ENCODE measurements around the gene ITGAE.

Gene ITGAE

DNA sequence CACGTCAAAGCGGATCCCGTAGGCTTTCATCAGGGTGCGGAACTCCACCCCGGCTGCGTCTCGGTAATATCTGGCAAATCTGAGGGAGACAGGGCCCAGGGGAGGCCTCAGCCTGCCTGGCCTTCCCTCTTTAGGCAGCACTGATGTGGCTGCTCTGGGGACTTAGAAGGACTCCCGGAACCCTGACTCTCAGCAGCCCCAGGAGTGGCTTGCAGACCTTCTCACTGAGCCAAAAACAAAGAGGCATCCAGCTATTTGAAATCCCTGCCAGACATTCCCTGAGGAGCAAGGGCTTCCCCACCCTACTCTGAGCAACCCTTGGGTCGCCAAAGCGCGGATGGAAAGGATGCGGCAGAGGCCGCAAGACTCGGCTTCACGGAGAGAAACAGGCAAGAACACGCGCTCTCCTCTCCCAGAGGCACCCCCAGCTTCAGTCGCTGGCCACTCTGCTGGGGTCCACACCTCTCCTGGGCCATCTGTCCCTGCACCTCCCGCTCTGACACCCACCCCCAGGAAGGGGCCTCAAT lies 112.9 kb downstream of the ITGAE start:
- H3K27ac ChIP-seq: no peak overlapping the region
- H3K4me3 ChIP-seq (ENCODE audit: low read depth, low read length): no peak overlapping the region
- DNase-seq: no peak
- H3K27me3 ChIP-seq (replicated peaks): no peaks in the 10 kb centered on the region
- TF ChIP-seq, protein P1, sequence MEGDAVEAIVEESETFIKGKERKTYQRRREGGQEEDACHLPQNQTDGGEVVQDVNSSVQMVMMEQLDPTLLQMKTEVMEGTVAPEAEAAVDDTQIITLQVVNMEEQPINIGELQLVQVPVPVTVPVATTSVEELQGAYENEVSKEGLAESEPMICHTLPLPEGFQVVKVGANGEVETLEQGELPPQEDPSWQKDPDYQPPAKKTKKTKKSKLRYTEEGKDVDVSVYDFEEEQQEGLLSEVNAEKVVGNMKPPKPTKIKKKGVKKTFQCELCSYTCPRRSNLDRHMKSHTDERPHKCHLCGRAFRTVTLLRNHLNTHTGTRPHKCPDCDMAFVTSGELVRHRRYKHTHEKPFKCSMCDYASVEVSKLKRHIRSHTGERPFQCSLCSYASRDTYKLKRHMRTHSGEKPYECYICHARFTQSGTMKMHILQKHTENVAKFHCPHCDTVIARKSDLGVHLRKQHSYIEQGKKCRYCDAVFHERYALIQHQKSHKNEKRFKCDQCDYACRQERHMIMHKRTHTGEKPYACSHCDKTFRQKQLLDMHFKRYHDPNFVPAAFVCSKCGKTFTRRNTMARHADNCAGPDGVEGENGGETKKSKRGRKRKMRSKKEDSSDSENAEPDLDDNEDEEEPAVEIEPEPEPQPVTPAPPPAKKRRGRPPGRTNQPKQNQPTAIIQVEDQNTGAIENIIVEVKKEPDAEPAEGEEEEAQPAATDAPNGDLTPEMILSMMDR (IDR thresholded peaks at IDR 0.05; ENCODE audit: low read depth, low read length, missing control alignments): no peak
- in situ Hi-C loops (cut with HindIII; ENCODE audit: low pct_ligation_motif_present, low sequenced_read_pairs): no loop called here
- H3K36me3 ChIP-seq (replicated peaks): no peaks in the 10 kb centered on the region

DNA sequence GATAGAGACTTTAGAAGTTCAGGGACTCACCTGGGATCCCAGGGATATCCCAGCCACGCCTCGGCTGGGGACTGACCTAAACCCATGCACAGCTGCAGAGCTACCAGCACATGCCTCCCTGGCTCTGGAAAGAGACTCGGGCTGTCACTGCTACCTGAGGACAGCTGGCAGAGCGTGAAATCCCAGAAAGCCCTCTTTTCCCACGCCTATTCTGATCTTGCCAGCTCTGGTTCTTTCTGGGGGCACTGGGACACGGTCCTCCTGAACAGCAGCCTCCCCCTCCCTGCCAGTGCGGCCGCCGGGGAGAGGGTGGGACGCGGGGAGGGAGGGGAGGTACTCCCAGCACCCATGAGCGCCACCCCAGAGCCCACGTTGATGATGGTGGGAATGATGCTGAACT lies 115.8 kb downstream of the ITGAE start:
- DNase-seq: no peak
- in situ Hi-C loops (cut with HindIII; ENCODE audit: low pct_ligation_motif_present, low sequenced_read_pairs): no loop called here
- TF ChIP-seq, protein P1 (IDR thresholded peaks at IDR 0.05; ENCODE audit: low read depth, low read length, missing control alignments): no peak
- no peaks in the 10 kb centered on the region for H3K27me3 ChIP-seq (replicated peaks)
- no peak overlapping the region for H3K27ac ChIP-seq
- no peak overlapping the region for H3K4me3 ChIP-seq (ENCODE audit: low read depth, low read length)
- H3K36me3 ChIP-seq (replicated peaks): no peaks in the 10 kb centered on the region

DNA sequence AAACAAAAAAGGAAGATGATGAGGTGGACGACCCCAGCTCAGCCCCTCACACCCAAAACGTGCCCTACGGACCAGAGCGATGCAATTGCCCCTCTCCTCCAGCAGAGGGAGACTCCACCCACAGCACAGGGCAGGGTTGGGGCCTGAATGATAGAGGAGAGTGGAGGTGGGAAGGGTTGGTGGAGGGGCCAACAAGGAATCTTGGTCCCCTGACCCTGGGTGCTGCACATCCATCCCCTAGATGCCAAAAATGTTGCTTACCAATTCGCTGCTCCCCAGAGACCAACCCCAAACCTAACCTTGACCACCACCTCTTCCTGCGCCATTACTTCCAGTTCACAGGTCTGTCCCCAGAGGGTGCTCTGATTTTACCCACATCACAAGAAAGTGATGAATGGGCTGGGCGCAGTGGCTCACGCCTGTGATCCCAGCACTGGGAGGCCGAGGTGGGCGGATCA lies 117.9 kb downstream of the ITGAE start:
- Histone ChIP-seq H3K4me3 (ENCODE audit: low read depth, low read length) (no peak overlapping the region), H3K27me3 (replicated peaks) (no peaks in the 10 kb centered on the region), H3K27ac (no peak overlapping the region), H3K36me3 (replicated peaks) (no peaks in the 10 kb centered on the region)
- in situ Hi-C loops (cut with HindIII; ENCODE audit: low pct_ligation_motif_present, low sequenced_read_pairs): no loop called here
- TF ChIP-seq, protein P1 (IDR thresholded peaks at IDR 0.05; ENCODE audit: low read depth, low read length, missing control alignments): peak; percentile 97
- DNase-seq: no peak

DNA sequence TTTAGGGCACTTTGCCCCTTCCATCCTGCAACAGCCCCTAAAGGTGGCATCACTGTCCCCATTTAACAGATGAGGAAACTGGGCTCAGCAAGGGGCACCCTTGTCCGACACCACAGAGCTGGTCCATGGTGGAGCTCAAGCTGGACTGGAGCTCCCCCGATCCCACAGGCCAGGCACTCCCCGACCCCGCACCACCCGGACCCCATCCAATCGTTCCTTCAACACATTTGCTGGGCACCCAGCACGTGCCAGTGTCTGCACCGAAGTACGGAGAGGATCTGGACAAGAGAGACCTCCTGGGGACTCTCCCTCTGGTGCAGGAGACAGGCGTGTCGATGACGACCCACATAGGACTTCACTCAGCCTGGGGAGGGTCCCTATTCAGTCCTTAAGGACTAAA lies 119.0 kb downstream of the ITGAE start:
- no peaks in the 10 kb centered on the region for H3K27me3 ChIP-seq (replicated peaks)
- H3K4me3 ChIP-seq (ENCODE audit: low read depth, low read length): no peak overlapping the region
- TF ChIP-seq, protein P1 (IDR thresholded peaks at IDR 0.05; ENCODE audit: low read depth, low read length, missing control alignments): no peak
- in situ Hi-C loops (cut with HindIII; ENCODE audit: low pct_ligation_motif_present, low sequenced_read_pairs): no loop called here
- H3K27ac ChIP-seq: no peak overlapping the region
- DNase-seq: no peak
- no peaks in the 10 kb centered on the region for H3K36me3 ChIP-seq (replicated peaks)

DNA sequence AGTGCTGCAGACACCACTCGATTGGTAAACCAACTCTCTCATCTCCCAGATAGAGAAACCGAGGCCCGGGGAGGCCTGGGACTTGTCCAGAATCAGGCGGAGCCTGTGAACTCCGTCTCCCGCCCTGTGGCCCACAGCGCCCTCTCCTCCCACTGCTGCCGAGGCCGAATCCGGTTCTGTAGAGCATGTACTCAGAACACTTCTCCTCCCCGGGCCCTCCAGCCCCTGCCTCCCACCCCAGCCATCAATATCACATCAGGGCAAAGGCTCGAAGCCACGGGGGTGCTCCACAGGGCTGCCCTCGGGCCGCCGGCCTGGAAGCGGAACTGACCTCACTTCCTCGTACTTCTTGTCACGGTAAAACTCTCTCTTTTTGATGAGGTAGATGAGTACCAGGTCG lies 119.4 kb downstream of the ITGAE start:
- in situ Hi-C loops (cut with HindIII; ENCODE audit: low pct_ligation_motif_present, low sequenced_read_pairs): no loop called here
- TF ChIP-seq, protein P1 (IDR thresholded peaks at IDR 0.05; ENCODE audit: low read depth, low read length, missing control alignments): no peak
- H3K4me3 ChIP-seq (ENCODE audit: low read depth, low read length): no peak overlapping the region
- no peaks in the 10 kb centered on the region for H3K36me3 ChIP-seq (replicated peaks)
- H3K27ac ChIP-seq: no peak overlapping the region
- DNase-seq: no peak
- no peaks in the 10 kb centered on the region for H3K27me3 ChIP-seq (replicated peaks)

DNA sequence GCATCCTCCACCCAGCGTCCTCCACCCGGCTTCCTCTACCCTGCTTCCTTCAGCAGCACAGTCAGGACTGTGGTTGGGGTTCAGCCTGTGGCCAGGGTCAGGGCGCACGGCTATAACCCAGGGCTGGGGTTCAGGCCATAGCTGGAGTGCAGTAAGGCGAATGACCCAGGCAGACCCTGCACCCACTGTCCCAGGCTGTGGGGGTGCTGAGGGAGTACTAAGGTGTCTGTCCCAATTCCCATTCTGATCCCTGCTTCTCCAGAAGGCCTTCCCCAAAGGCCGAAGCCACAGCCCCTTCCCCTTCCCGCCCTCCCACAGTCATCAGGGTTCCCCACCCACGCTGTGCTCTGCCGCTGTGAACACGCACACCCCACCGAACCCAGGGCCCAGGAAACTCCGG lies 119.9 kb downstream of the ITGAE start:
- no peaks in the 10 kb centered on the region for H3K27me3 ChIP-seq (replicated peaks)
- TF ChIP-seq, protein P1 (IDR thresholded peaks at IDR 0.05; ENCODE audit: low read depth, low read length, missing control alignments): no peak
- no peak overlapping the region for H3K4me3 ChIP-seq (ENCODE audit: low read depth, low read length)
- in situ Hi-C loops (cut with HindIII; ENCODE audit: low pct_ligation_motif_present, low sequenced_read_pairs): no loop called here
- DNase-seq: no peak
- no peaks in the 10 kb centered on the region for H3K36me3 ChIP-seq (replicated peaks)
- no peak overlapping the region for H3K27ac ChIP-seq
